ENCODE measurements around the gene PCED1A.

Gene PCED1A

DNA sequence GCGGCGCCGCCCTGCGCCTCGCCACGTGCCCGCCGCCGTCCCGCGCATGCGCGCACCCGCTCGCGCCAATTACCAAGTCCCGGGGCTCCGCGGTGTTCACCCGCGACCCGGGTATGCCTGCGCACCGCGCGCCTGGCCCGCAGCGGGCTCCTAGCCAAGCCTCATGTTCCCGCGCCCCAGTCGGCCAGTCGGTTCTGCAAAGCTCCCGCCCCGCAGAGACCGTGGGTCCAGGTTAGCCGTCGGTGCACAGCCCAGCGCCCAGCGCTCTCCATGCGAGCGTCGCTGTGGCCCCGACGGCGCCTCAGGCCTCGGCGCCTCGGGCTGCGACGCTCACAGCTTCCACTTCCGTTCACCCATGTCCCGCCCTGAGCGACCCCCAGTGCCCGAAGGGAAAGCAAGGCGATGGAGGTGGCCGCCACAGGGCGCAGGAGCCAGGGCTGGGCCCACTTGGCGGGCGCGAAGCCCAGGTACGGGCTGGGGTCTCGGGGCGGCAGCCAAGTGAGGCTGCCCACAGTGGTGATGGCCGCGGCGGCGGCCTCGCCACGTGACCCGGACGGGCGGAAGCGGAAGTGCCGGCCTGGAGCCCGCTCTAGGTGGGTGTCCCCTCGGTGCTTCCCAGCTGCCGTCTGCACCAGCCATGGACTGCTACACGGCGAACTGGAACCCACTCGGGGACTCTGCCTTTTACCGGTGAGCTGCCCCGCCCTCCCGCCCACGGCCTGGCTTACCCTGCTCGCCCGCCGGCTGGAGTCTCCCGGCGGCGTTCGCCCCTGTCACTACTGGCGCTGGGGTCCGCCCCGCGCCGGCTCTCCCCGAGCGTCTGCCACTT, at the start of gene PCED1A, which contains the start of gene VPS16:
TSS of gene PCED1A (minus strand) at position 518 of the 829 bp plus-strand sequence. CDS start 743 bp downstream, outside the sequence.
TSS of gene VPS16 (plus strand) at position 608 of the 829 bp plus-strand sequence. CDS start at position 638, 30 bp downstream.
- peak; percentile 83 for DNase-seq (ENCODE audit: low read depth)

- DNase-seq (ENCODE audit: low read depth), result no peak
Observed at GRCh38 chr20:2889797-2890196, 49.3 kb upstream of the PCED1A start.

- no peak for DNase-seq (ENCODE audit: low read depth)
Observed at GRCh38 chr20:2889209-2889608, 48.8 kb upstream of the PCED1A start.

- no peak for DNase-seq (ENCODE audit: low read depth)
Observed at GRCh38 chr20:2888224-2888955, 47.9 kb upstream of the PCED1A start.

GRCh38 chr20:2887715-2888114, 47.3 kb upstream of the PCED1A start:
- DNase-seq (ENCODE audit: low read depth), result no peak

- DNase-seq (ENCODE audit: low read depth), result no peak
Observed at GRCh38 chr20:2883726-2884637, 43.5 kb upstream of the PCED1A start.

DNA sequence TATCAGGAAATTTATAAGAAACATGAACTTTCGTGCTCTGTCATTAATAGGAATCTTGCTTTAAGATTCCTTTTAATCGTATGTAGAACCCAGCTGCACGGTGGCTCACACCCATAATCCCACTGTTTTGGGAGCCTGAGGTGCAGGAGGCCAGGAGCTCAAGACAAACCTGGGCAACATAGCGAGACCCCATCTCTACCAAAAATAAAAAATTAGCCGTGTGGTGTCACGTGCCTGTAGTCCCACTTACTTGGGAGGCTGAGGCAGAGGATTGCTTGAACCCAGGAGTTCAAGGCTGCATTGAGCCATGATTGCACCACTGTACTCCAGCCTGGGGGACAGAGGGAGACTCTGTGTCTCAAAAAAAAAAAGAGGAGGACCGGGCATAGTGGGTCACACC, 40.2 kb upstream of the PCED1A start:
- DNase-seq (ENCODE audit: low read depth), result no peak

DNA sequence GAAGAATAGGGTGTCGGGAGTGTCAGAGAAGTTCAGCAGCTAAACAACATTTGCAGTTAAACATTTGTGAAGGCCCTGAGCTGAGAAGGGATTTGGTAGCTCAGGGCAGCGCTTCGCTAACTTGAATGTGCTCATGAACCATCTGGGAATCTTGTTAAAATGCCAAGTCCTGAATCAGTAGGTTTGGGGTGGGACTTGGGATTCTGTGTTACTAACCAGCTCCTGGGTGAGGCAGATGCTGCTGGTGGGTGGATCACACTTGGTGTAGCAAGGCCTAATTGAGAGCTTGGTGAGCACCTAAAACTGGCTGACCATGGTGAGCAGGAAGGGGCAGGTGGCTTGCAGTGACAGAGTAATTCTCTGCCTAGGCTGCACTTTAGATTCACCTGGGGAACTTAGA, 38.7 kb upstream of the PCED1A start:
- DNase-seq (ENCODE audit: low read depth), result no peak

GRCh38 chr20:2878515-2878914, 38.1 kb upstream of the PCED1A start:
- no peak for DNase-seq (ENCODE audit: low read depth)

DNA sequence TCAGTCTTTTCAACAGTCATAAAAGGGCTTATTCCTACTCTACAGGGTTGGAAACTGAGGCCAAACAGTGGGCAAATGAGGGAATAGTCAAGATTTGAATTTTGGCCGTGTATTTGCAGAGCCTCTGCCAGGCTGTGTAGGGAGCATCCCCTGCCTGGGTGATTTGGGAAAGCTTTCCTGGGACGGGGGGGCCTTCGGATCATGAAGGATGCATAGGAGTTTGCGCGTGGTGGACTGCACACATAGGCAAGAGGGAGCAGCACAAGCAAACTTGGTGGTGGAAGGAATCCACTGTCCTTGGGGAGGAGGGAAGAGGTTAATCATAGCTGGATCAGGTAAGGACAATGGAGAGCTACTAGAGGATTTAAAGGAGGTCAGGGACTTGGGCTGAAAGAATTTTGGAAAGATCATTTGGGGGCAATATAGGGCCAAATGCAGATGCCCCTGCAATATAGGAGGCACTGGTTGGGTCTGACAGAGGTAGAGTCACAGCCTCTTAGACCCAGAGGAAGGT, 35.3 kb upstream of the PCED1A start:
- DNase-seq (ENCODE audit: low read depth), result no peak

DNA sequence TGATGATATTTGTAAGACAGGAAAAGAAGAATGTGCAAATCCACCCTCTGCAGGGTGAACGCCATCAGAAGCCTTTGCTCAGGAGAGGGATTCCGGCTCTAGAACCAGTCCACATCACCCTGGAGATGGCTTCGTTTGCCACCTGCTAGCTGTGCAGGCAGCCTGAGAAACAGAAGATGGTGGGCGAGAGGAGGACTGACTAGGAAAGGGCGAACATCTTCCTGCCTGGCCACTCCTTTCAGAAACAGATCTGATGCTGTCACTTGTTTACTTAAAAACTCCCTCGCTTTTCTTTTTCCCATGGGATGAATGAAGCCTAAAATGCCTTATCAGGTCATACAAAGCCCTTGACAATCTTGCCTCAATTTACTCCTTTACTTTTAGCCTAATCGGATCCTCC, 34.0 kb upstream of the PCED1A start:
- DNase-seq (ENCODE audit: low read depth), result no peak

GRCh38 chr20:2873747-2874041, 33.2 kb upstream of the PCED1A start:
- peak; percentile 26 for DNase-seq (ENCODE audit: low read depth)

DNA sequence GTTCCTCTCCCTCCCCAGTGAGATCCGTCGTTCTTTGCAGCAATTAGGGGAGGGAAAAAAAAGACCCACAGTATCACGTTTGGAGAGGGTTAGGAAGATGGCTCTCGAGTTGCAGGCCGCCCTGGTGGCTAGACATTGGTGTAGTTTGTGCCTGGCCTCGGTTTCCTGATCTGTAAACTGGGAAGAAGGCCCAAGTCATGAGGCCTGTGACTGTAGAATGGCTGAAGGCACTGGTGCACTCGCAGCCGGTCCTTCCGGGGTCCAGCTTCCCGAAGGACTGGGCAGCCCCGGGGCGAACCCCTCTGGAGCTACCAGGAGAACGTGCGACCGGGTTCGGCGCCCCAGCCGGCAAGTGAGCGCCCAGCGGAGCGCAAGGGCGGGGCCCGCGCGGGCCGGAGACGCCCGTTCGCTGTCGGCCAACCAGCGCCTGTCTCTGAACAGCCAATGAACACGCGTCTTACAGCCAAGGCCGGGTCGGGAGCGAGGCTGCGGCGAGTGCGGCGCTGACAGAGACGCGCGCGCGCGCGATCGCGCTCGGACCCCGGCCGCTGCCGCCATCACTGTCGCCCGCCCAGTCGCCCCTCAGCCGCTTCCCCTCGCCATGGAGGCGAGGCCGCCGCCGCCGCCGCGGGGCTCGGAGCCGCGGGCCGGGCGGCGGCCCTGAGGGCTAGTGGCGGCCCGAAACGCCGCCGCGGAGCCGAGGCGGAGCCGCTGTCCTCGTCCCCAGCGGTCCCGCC, 32.7 kb upstream of the PCED1A start, which contains the start of gene PTPRA:
TSS of gene PTPRA (plus strand) at position 472 of the 737 bp plus-strand sequence. CDS start 90,797 bp downstream, outside the sequence.
- peak; percentile 84 for DNase-seq (ENCODE audit: low read depth)

GRCh38 chr20:2872459-2873009, 32.1 kb upstream of the PCED1A start:
- DNase-seq (ENCODE audit: low read depth), result peak; percentile 58

DNA sequence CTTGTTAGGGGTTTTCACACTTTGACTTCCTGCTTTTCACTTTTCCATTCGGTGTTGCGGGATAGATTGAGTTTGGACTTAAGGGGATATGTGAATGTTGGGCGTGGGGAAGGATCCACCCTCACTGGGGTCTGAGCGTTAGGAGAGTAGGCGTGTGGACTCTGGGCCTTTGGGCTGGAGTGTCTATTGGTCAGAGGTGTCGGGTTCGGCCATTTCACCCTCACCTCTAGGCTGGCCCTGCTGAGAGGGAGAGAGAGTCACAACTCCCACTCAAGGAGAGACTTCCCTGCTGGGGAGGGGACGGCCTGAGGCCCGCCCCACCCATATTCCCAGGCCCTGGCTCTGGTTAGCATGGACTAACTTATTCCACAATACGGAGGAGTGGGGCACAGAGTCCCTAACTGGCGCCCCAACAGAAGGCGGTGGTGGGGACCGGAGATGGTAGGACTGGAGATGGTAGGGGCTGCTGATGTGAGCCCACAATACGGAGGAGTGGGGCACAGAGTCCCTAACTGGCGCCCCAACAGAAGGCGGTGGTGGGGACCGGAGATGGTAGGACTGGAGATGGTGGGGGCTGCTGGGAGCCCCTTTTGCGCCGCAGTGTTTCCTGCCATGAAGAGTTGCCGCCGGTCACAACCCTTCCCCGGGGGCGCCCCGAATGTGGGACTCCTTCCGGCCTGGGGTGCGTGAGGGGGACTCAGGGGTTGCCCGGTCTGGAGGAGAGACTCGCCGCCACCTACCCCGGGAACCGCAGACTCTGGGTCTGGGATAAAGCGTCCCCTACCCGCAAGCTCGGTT, 31.4 kb upstream of the PCED1A start:
- DNase-seq (ENCODE audit: low read depth), result no peak

GRCh38 chr20:2871111-2871465, 30.6 kb upstream of the PCED1A start:
- no peak for DNase-seq (ENCODE audit: low read depth)

DNA sequence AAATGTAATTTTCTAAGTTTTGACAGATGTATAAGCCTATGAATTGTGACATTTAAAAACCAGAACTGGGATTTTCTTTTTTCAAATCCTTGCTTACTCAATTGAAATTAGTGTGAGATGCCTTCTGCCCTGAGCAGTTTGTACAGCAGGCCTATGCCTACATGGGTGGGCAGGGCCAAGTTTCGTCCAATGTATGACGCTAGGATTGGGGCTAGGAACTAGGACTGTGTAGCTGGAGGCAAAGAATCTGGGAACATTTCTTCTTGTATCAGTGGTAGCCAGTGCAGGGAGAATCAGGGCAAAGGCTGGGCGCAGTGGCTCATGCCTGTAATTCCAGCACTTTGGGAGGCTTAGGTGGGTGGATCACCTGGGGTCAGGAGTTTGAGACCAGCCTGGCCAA, 28.9 kb upstream of the PCED1A start:
- DNase-seq (ENCODE audit: low read depth), result no peak

- no peak for DNase-seq (ENCODE audit: low read depth)
Observed at GRCh38 chr20:2867081-2867864, 26.8 kb upstream of the PCED1A start.

GRCh38 chr20:2866236-2866635, 25.8 kb upstream of the PCED1A start:
- no peak for DNase-seq (ENCODE audit: low read depth)

All from stimulated activated CD8-positive, alpha-beta memory T cell treated with anti-CD3 and anti-CD28 coated beads, Interleukin-15, amount 100 ng/mL, for 24 hours (primary cell).